ENCODE data around the gene RRP8. TPM values are rescaled to one million over a fixed set of nuclear protein-coding genes. Genes with fewer than 3 reads are reported as not detected.

The RRP8 gene
- total and polyA plus RNA-seq, 2 of the 8 experiments (the other 6 are each of a cell fraction or from before 2014, with no cell fraction given): 4.2 to 14.9 TPM

DNA sequence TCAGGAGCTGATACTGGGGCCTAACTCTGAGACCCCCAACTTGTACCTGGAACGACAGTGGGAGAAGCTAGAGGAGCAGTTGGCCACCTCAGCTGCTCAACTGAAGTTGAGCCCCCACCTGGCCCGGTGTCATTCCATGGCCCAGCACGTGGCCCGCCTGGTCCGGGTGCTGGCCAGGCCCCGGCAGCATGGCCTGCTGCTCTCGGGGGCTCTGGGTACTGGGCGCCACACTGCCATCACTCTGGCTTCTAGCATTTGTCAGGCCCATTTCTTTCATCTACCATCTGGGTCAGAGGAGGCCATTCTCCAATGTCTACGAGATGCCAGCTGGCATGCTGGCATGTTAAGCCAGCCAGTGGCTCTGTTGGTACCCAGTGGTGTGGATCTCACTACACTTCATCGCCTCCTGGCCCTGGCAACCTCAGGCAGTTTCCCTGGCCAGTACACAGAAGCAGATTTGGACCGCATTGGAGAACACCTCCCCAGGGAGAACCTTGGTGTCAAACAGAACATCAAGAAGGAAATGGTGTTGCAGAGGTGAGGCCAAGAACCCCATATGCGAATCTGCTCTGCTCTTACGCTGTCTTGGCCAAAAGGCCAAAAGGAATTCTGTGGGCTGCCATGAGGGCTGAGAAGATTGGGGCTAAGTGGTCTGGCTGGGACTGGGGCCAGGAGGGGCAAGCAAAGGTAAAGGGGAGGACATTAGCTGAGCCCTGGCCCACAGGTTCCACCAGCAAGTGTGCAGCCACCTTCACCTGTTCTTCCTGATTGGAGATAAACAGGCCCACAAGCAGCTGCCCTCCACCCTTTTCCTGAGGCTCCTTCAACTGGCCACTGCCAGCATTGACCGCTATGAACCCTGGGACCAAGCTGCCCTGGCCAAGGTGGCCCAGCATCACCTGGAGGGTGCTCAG lies 45.4 kb downstream of the RRP8 start:
- H4K20me1 ChIP-seq (replicated peaks in 1 of 2; ENCODE audit: control insufficient read depth in 1 of 2, insufficient read depth in 2 of 2, low read length in 2 of 2): no peaks in the 10 kb centered on the region
- no peak overlapping the region for H2BK15ac ChIP-seq (ENCODE audit: low read length)
- no peak overlapping the region for H2BK5ac ChIP-seq (ENCODE audit: low read depth, low read length)
- no peaks in the 10 kb centered on the region; a peak in 1 of 7 replicates for H3K4me1 ChIP-seq (replicated peaks in 1 of 4; ENCODE audit: control insufficient read depth in 3 of 4, insufficient read depth in 4 of 4, low read length in 3 of 4)
- no peak overlapping the region for H3K27ac ChIP-seq (ENCODE audit: low read depth, low read length)
- no peaks in the 10 kb centered on the region for H3K79me1 ChIP-seq (ENCODE audit: low read depth, low read length)
- no peaks in the 10 kb centered on the region for H3K36me3 ChIP-seq (ENCODE audit: control insufficient read depth in 2 of 4, insufficient read depth in 4 of 4, low read length in 3 of 4)
- ChIA-PET CTCF (ENCODE audit: partially characterized antibody) (interaction anchor here (1.2 to 6.8 kb wide), 4 partner anchors 9 to 29 kb away, joined by 3 to 48 read pairs (median 5); no protein-coding TSS in a partner anchor), POLR2A (ENCODE audit: partially characterized antibody) (no interaction called here)
- no peak overlapping the region for H2AFZ ChIP-seq (ENCODE audit: low read length)
- H2BK120ac ChIP-seq (replicated peaks; ENCODE audit: low read depth, low read length): no peak overlapping the region
- DNase-seq (ENCODE audit: low read depth in 1 of 2, low spot score in 2 of 2): no peak
- no peaks in the 10 kb centered on the region for H3K9me3 ChIP-seq (ENCODE audit: insufficient read depth in 2 of 2, low read depth in 1 of 2, low read length in 1 of 2)
- no peak overlapping the region for H2BK20ac ChIP-seq (ENCODE audit: low read length)
- no peak overlapping the region for H3K4me2 ChIP-seq (ENCODE audit: insufficient read depth in 1 of 2, low read depth in 2 of 2, low read length in 2 of 2)
- H4K5ac ChIP-seq (ENCODE audit: insufficient read length, low read depth, low read length): no peak overlapping the region
- no peak overlapping the region for H3K4ac ChIP-seq (replicated peaks; ENCODE audit: insufficient read length, low read depth, low read length)
- WGBS, 2 experiments (ENCODE audit: extremely low coverage in 1 of 2, insufficient coverage in 1 of 2, insufficient read length in 1 of 2, insufficient replicate concordance in 2 of 2, low coverage in 1 of 2, low lambda C conversion rate in 2 of 2, missing lambda C conversion rate in 1 of 2): 95% methylated on average over 14 of the region's 14 CpGs; no CpG with 5 or more reads in 1 of the 2 experiments
- H2AK5ac ChIP-seq (ENCODE audit: low read depth, low read length): no peak overlapping the region
- no peak overlapping the region for H4K8ac ChIP-seq (ENCODE audit: extremely low read depth, insufficient read depth, low read length)
- no peaks in the 10 kb centered on the region for H3K79me2 ChIP-seq (ENCODE audit: control insufficient read depth in 1 of 2, insufficient read depth in 2 of 2, low read length in 2 of 2)
- H3K56ac ChIP-seq (replicated peaks; ENCODE audit: insufficient read length, low read depth, low read length): no peak overlapping the region
- no peaks in the 10 kb centered on the region for H3K23me2 ChIP-seq (ENCODE audit: low read depth, low read length)
- no peak overlapping the region for H4K91ac ChIP-seq (replicated peaks; ENCODE audit: insufficient read length, low read length)
- no peak overlapping the region for H3K18ac ChIP-seq (ENCODE audit: extremely low read depth, low read length)
- H3K14ac ChIP-seq (ENCODE audit: insufficient read length): no peak overlapping the region
- H3K9ac ChIP-seq (replicated peaks in 1 of 4; ENCODE audit: extremely low read depth in 1 of 4, low read depth in 3 of 4, low read length in 3 of 4): no peak overlapping the region
- no peak overlapping the region for H3K4me3 ChIP-seq (ENCODE audit: extremely low read depth in 1 of 4, insufficient read depth in 2 of 4, low read depth in 3 of 4, low read length in 4 of 4)
- peaks cover 0 to 2% (median 0%) of the 10 kb centered on the region in 4 experiments; a peak in 1 of 7 replicates for H3K27me3 ChIP-seq (replicated peaks in 1 of 4; ENCODE audit: control insufficient read depth in 3 of 4, extremely low read depth in 1 of 4, insufficient read depth in 3 of 4, low read length in 3 of 4)
- no peak for FAIRE-seq
- no peak overlapping the region for H3K23ac ChIP-seq (ENCODE audit: insufficient read length)
- H2BK12ac ChIP-seq (ENCODE audit: low read depth, low read length): no peak overlapping the region
- no peak for TF ChIP-seq BACH1 (IDR thresholded peaks at IDR 0.05; ENCODE audit: low read length)
- no peak for TF ChIP-seq SIX5 (IDR thresholded peaks at IDR 0.05; ENCODE audit: low read depth, low read length)
- TF ChIP-seq TAF7 (optimal IDR thresholded peaks at IDR 0.05; ENCODE audit: borderline replicate concordance, low read depth, low read length): no peak
- TF ChIP-seq KDM5A (IDR thresholded peaks at IDR 0.05; ENCODE audit: low read length): no peak
- no peak for TF ChIP-seq CHD1 (IDR thresholded peaks at IDR 0.05; ENCODE audit: low read depth, low read length)
- no peak for TF ChIP-seq HDAC6 (IDR thresholded peaks at IDR 0.05; ENCODE audit: low read depth, low read length)
- no peak for TF ChIP-seq EGR1 (IDR thresholded peaks at IDR 0.05; ENCODE audit: borderline replicate concordance, low read depth, low read length)
- TF ChIP-seq, protein P1, sequence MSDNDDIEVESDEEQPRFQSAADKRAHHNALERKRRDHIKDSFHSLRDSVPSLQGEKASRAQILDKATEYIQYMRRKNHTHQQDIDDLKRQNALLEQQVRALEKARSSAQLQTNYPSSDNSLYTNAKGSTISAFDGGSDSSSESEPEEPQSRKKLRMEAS (IDR thresholded peaks at IDR 0.05): no peak
- TF ChIP-seq RBBP5 (IDR thresholded peaks at IDR 0.05; ENCODE audit: borderline replicate concordance, low read depth, low read length): no peak
- TF ChIP-seq FOSL1 (IDR thresholded peaks at IDR 0.05; ENCODE audit: insufficient read depth, low read depth, low read length): no peak
- TF ChIP-seq POU5F1 (IDR thresholded peaks at IDR 0.05; ENCODE audit: low read depth, low read length): no peak
- no peak for TF ChIP-seq CBX8 (IDR thresholded peaks at IDR 0.05; ENCODE audit: borderline replicate concordance, low read depth, low read length)
